ENCODE results near the gene TAF11L2. TPM values are rescaled to one million over a fixed set of nuclear protein-coding genes. Genes with fewer than 3 reads are reported as not detected.
"Not testable (repeated sequence)": the region's sequence is repeated elsewhere in the genome, so short reads cannot be mapped to it uniquely, and the experiment has no call there.

TAF11L2 gene
- polyA plus RNA-seq, 1 donor (not counting 4 experiments of a cell fraction or from before 2014, with no cell fraction given): not detected

DNA sequence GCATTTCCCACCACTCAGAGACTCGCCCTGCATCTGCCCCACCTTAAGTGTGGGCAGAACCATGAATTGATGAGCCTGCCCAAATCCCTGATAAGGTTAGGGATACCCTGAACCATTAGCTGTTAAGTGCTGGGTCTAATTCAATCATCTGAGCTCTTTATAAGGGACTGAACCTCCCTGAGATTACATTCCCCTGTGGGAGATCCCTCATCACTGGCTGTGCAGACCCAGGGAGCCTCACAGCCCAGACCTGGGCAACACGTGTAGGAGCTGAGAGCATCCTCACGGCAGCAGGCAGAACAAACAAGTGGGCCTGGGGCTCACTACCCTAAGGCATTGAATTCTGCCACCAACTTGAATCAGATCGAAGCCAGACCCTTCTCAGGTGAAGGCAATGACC is 585 bp upstream of the TAF11L2 start:
- no peak overlapping the region for H3K27ac ChIP-seq (ENCODE audit: control insufficient read depth, insufficient read depth, low read length)

GRCh38 chr5:17511775-17512325 is 13.8 kb downstream of the TAF11L2 start:
- TF ChIP-seq EZH2 (IDR thresholded peaks at IDR 0.05; ENCODE audit: low read length): no peak
- TF ChIP-seq CTCF (optimal IDR thresholded peaks at IDR 0.05 in 1 of 3, IDR thresholded peaks at IDR 0.05 in 1 of 3, conservative IDR thresholded peaks at IDR 0.05 in 1 of 3; ENCODE audit: extremely low read depth in 1 of 3, insufficient read depth in 2 of 3, low read length in 3 of 3): no peak
- Histone ChIP-seq H3K9ac (ENCODE audit: control insufficient read depth, extremely low read depth, insufficient read depth, low read length) (no peak overlapping the region), H3K9me3 (ENCODE audit: control insufficient read depth, low read depth, low read length) (no peaks in the 10 kb centered on the region), H3K4me3 (ENCODE audit: control insufficient read depth in 2 of 3, extremely low read depth in 1 of 3, insufficient read depth in 2 of 3, low read depth in 1 of 3, low read length in 3 of 3) (no peak overlapping the region), H3K4me1 (ENCODE audit: control insufficient read depth, extremely low read depth, insufficient read depth, low read length) (no peaks in the 10 kb centered on the region), H3K27ac (ENCODE audit: control insufficient read depth, insufficient read depth, low read length) (no peak overlapping the region), H2AFZ (ENCODE audit: control insufficient read depth, low read length) (no peak overlapping the region), H3K36me3 (ENCODE audit: control insufficient read depth in 2 of 2, extremely low read depth in 1 of 2, insufficient read depth in 2 of 2, low read length in 2 of 2) (no peaks in the 10 kb centered on the region), H3K9me1 (ENCODE audit: control insufficient read depth, extremely low read depth, insufficient read depth, low read length) (no peaks in the 10 kb centered on the region), H3K27me3 (ENCODE audit: control insufficient read depth, extremely low read depth, insufficient read depth, low read length) (no peaks in the 10 kb centered on the region), H3K79me2 (ENCODE audit: control insufficient read depth, insufficient read depth, low read length) (no peaks in the 10 kb centered on the region), H3K4me2 (ENCODE audit: control insufficient read depth, extremely low read depth, insufficient read depth, low read depth, low read length) (no peak overlapping the region), H4K20me1 (ENCODE audit: control insufficient read depth, extremely low read depth, insufficient read depth, low read length) (no peaks in the 10 kb centered on the region)
- DNase-seq (ENCODE audit: low read depth, low spot score): no peak
- dilution Hi-C loops (cut with MboI; ENCODE audit: extremely low pct_ligation_motif_present, low sequenced_read_pairs): no loop called here
- no peak for FAIRE-seq

More for the DNA sequence above, 585 bp upstream of the TAF11L2 start:
- no peaks in the 10 kb centered on the region for H4K20me1 ChIP-seq (ENCODE audit: control insufficient read depth, extremely low read depth, insufficient read depth, low read length)
- H2AFZ ChIP-seq (ENCODE audit: control insufficient read depth, low read length): no peak overlapping the region
- H3K9me1 ChIP-seq (ENCODE audit: control insufficient read depth, extremely low read depth, insufficient read depth, low read length): no peaks in the 10 kb centered on the region
- H3K9ac ChIP-seq (ENCODE audit: control insufficient read depth, extremely low read depth, insufficient read depth, low read length): no peak overlapping the region
- no peak overlapping the region for H3K4me2 ChIP-seq (ENCODE audit: control insufficient read depth, extremely low read depth, insufficient read depth, low read depth, low read length)
- no peaks in the 10 kb centered on the region for H3K4me1 ChIP-seq (ENCODE audit: control insufficient read depth, extremely low read depth, insufficient read depth, low read length)
- H3K9me3 ChIP-seq (ENCODE audit: control insufficient read depth, low read depth, low read length): no peaks in the 10 kb centered on the region
- DNase-seq (ENCODE audit: low read depth, low spot score) (no peak), FAIRE-seq (no peak)
- H3K36me3 ChIP-seq (ENCODE audit: control insufficient read depth in 2 of 2, extremely low read depth in 1 of 2, insufficient read depth in 2 of 2, low read length in 2 of 2): no peaks in the 10 kb centered on the region
- H3K79me2 ChIP-seq (ENCODE audit: control insufficient read depth, insufficient read depth, low read length): no peaks in the 10 kb centered on the region
- H3K4me3 ChIP-seq (ENCODE audit: control insufficient read depth in 2 of 3, extremely low read depth in 1 of 3, insufficient read depth in 2 of 3, low read depth in 1 of 3, low read length in 3 of 3): no peak overlapping the region
- dilution Hi-C loops (cut with MboI; ENCODE audit: extremely low pct_ligation_motif_present, low sequenced_read_pairs): no loop called here
- no peaks in the 10 kb centered on the region for H3K27me3 ChIP-seq (ENCODE audit: control insufficient read depth, extremely low read depth, insufficient read depth, low read length)
- TF ChIP-seq CTCF (optimal IDR thresholded peaks at IDR 0.05 in 1 of 3, IDR thresholded peaks at IDR 0.05 in 1 of 3, conservative IDR thresholded peaks at IDR 0.05 in 1 of 3; ENCODE audit: extremely low read depth in 1 of 3, insufficient read depth in 2 of 3, low read length in 3 of 3) (no peak), EZH2 (IDR thresholded peaks at IDR 0.05; ENCODE audit: low read length) (no peak)

GRCh38 chr5:17517526-17517925 is 19.5 kb downstream of the TAF11L2 start:
- H3K9me3 ChIP-seq (ENCODE audit: control insufficient read depth, low read depth, low read length); H2AFZ ChIP-seq (ENCODE audit: control insufficient read depth, low read length); H3K4me1 ChIP-seq (ENCODE audit: control insufficient read depth, extremely low read depth, insufficient read depth, low read length); H4K20me1 ChIP-seq (ENCODE audit: control insufficient read depth, extremely low read depth, insufficient read depth, low read length); H3K79me2 ChIP-seq (ENCODE audit: control insufficient read depth, insufficient read depth, low read length); H3K9ac ChIP-seq (ENCODE audit: control insufficient read depth, extremely low read depth, insufficient read depth, low read length); H3K36me3 ChIP-seq (ENCODE audit: control insufficient read depth in 2 of 2, extremely low read depth in 1 of 2, insufficient read depth in 2 of 2, low read length in 2 of 2); H3K4me2 ChIP-seq (ENCODE audit: control insufficient read depth, extremely low read depth, insufficient read depth, low read depth, low read length); H3K9me1 ChIP-seq (ENCODE audit: control insufficient read depth, extremely low read depth, insufficient read depth, low read length); H3K27ac ChIP-seq (ENCODE audit: control insufficient read depth, insufficient read depth, low read length); DNase-seq (ENCODE audit: low read depth, low spot score); H3K4me3 ChIP-seq (ENCODE audit: control insufficient read depth in 2 of 3, extremely low read depth in 1 of 3, insufficient read depth in 2 of 3, low read depth in 1 of 3, low read length in 3 of 3); FAIRE-seq; H3K27me3 ChIP-seq (ENCODE audit: control insufficient read depth, extremely low read depth, insufficient read depth, low read length); dilution Hi-C loops (cut with MboI; ENCODE audit: extremely low pct_ligation_motif_present, low sequenced_read_pairs): not testable (repeated sequence)

GRCh38 chr5:17518067-17518466 is 20.0 kb downstream of the TAF11L2 start, which contains the start of gene TAF11L3:
Gene TAF11L3, plus strand, starts transcription at chr5:17518367.
- not testable (repeated sequence) for H3K79me2 ChIP-seq (ENCODE audit: control insufficient read depth, insufficient read depth, low read length)

More at GRCh38 chr5:17518067-17518466, 20.0 kb downstream of the TAF11L2 start, which contains the start of gene TAF11L3:
- DNase-seq (ENCODE audit: low read depth, low spot score); FAIRE-seq; H3K27ac ChIP-seq (ENCODE audit: control insufficient read depth, insufficient read depth, low read length); H3K4me1 ChIP-seq (ENCODE audit: control insufficient read depth, extremely low read depth, insufficient read depth, low read length); H3K9me1 ChIP-seq (ENCODE audit: control insufficient read depth, extremely low read depth, insufficient read depth, low read length); H3K9me3 ChIP-seq (ENCODE audit: control insufficient read depth, low read depth, low read length); dilution Hi-C loops (cut with MboI; ENCODE audit: extremely low pct_ligation_motif_present, low sequenced_read_pairs); H3K4me3 ChIP-seq (ENCODE audit: control insufficient read depth in 2 of 3, extremely low read depth in 1 of 3, insufficient read depth in 2 of 3, low read depth in 1 of 3, low read length in 3 of 3); H3K4me2 ChIP-seq (ENCODE audit: control insufficient read depth, extremely low read depth, insufficient read depth, low read depth, low read length); H2AFZ ChIP-seq (ENCODE audit: control insufficient read depth, low read length); H3K9ac ChIP-seq (ENCODE audit: control insufficient read depth, extremely low read depth, insufficient read depth, low read length); H4K20me1 ChIP-seq (ENCODE audit: control insufficient read depth, extremely low read depth, insufficient read depth, low read length); H3K36me3 ChIP-seq (ENCODE audit: control insufficient read depth in 2 of 2, extremely low read depth in 1 of 2, insufficient read depth in 2 of 2, low read length in 2 of 2); H3K27me3 ChIP-seq (ENCODE audit: control insufficient read depth, extremely low read depth, insufficient read depth, low read length): not testable (repeated sequence)
